Activated naive CD4-positive, alpha-beta T cell treated with anti-CD3 and anti-CD28 coated beads for 36 hours (primary cell): ENCODE data around the gene SSC5D. TPM values are rescaled to one million over a fixed set of nuclear protein-coding genes. Genes with fewer than 3 reads are reported as not detected.
"Not testable (repeated sequence)": the region's sequence is repeated elsewhere in the genome, so short reads cannot be mapped to it uniquely, and the experiment has no call there.

ENCODE experiments used
- CTCF ChIA-PET: fragments of 350-600 bp; sonication (Branson Sonifier 250); formaldehyde crosslinking; loops from one replicate; lab custom pipeline; 2021; ENCODE audit warnings: antibody characterized with exemption; lab: Charles Lee
- DNase-seq: peaks from one replicate; pipeline ENCODE4 v3.0.0-alpha.2; 2020
- H3K27ac Mint-ChIP-seq: one replicate; pipeline ENCODE4 v1.8.0; 2021; ENCODE audit warnings: mild to moderate bottlenecking, mixed read lengths
- H3K27me3 Mint-ChIP-seq: one replicate; pipeline ENCODE4 v1.8.0; 2021; ENCODE audit warnings: low read depth, mixed read lengths
- H3K36me3 Mint-ChIP-seq: one replicate; pipeline ENCODE4 v1.8.0; 2021; ENCODE audit warnings: low read depth, mixed read lengths
- H3K4me1 Mint-ChIP-seq: one replicate; pipeline ENCODE4 v1.8.0; 2021; ENCODE audit warnings: low read depth, mixed read lengths
- H3K4me3 Mint-ChIP-seq: one replicate; pipeline ENCODE4 v1.8.0; 2021; ENCODE audit warnings: mild to moderate bottlenecking, moderate library complexity, mixed read lengths
- H3K9me3 Mint-ChIP-seq: one replicate; pipeline ENCODE4 v1.8.0; 2021; ENCODE audit warnings: mixed read lengths
- intact Hi-C: fragments of 100-400 bp; cut with micrococcal nuclease; formaldehyde crosslinking; loops from one replicate; pipeline ENCODE4 v1.15.1; 2023
- total RNA-seq, 2 experiments: library from RNA; stranded (reverse); gene quantifications; one replicate each; pipeline ENCODE4 v1.2.3, GENCODE V29; 2021

Gene SSC5D
- total RNA-seq, 2 experiments from 2014 or later, result 0.25 to 0.48 TPM

GRCh38 chr19:55448175-55448490 lies 40.1 kb upstream of the SSC5D start:
- peaks cover 42% of the 10 kb centered on the region for H3K27me3 Mint-ChIP-seq
- H3K4me1 Mint-ChIP-seq, result peaks cover 11% of the 10 kb centered on the region
- H3K4me3 Mint-ChIP-seq, H3K27ac Mint-ChIP-seq, H3K9me3 Mint-ChIP-seq, intact Hi-C loops, H3K36me3 Mint-ChIP-seq, DNase-seq, CTCF ChIA-PET: not testable (repeated sequence)

DNA sequence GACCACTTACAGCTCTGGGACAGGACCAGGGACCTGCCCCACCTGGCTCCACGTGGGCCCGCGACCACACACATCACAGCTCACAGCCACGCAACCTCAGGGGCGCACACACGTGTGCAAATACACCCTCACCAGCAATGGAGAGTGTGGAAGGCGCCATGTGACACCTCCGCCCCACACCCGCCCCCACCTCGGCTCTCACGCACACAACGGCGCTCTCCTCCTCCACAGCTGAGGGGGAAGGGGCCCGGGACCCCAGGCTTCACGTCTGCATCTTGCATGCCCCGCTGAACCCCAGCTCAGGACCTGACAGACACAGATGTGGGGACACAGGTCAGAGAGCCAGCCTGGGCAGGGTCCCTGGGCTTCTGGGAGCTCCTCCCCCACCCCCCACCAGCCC lies 38.8 kb upstream of the SSC5D start:
- Mint-ChIP-seq H3K9me3 (no peaks in the 10 kb centered on the region), H3K27ac (no peak overlapping the region), H3K4me1 (peaks cover 12% of the 10 kb centered on the region), H3K36me3 (peaks cover 9% of the 10 kb centered on the region), H3K27me3 (peaks cover 39% of the 10 kb centered on the region), H3K4me3 (no peak overlapping the region)
- CTCF ChIA-PET, result no interaction called here
- no peak for DNase-seq
- intact Hi-C loops, result no loop called here

DNA sequence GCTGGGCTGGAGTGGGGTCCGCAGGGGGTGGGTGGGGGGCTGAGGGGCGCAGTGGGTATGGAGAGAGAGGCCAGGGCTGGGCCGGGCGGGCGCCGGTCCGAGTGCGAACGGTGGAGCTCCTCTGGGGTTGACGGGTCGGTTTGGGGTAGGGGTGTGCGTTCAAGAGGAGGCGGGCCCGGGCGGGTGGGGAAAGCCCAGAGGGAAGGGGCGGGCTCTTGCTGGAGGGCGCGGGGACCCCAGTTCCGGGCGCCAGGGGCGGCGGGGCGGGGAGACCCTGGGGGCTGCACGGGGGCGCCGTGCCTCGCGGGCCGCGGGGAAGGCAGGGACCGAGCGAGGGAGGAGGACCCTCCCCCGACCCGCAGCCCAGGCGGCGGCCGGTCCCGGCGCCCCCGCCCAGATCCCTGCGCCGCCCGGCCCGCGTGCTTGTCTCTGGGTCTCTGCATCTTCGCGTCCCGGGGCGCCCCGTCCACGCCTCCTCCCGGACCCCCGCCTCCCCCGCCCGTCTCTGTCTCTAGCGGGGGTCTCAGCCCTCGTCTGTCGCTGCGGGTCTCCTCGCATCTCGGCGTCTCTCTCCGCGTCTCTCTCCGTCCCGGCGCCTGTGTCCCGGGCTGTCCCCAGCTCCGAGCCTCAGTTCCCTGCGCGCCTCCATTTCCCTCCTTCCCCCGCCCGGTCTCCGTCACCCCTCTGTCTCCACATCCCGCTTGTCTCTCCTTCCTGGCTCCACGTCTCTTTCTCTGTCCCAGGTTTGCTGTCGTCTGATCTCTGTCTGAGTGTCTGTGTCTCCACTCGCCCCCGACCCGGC lies 36.9 kb upstream of the SSC5D start:
- intact Hi-C loops, result no loop called here
- Mint-ChIP-seq H3K27me3 (peaks cover 27% of the 10 kb centered on the region), H3K9me3 (no peaks in the 10 kb centered on the region), H3K4me3 (peak overlapping the region; percentile 39), H3K27ac (no peak overlapping the region), H3K4me1 (peaks cover 12% of the 10 kb centered on the region), H3K36me3 (peaks cover 15% of the 10 kb centered on the region)
- no peak for DNase-seq
- CTCF ChIA-PET, result interaction anchor here (0.7 kb wide), 1 partner anchor 247 kb away, joined by 3 read pairs; no protein-coding TSS in a partner anchor

DNA sequence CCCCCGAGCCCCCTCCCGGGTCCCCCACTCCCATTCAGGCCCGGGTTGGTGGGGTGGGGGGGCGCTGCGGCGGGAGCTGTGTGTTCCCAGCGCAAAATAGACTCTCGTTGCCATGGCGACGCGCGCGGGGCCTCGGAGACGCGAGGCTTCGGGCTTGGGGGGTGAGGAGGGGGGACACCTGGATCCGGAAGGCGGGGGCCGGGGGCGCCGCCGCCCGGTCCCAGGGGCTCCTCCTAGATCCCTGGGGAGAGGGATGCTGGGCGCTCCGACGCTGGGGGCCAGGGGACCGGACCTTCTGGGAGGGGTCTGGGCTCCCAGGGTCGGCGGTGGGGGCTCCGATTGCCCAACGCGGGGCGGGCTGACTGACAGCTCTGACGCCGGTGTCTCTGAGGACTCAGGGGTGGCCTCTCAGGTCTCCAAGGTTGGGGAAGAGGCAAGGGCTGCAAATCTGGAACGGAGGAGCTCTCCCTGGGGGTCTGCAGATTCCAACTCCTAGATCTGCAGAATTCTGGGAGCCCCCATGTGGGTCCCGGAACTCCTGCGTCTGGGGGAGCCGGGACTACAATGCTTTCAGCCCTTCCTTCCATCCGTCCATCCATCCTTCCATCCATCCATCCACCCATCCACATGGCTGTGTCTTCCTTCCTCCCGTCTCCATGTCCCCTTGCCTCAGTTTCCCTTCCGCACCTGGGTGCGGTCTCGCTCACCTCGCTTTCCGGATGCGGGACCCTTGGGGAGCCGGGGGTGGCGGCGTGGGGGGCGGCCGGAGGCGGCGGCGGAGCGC lies 36.1 kb upstream of the SSC5D start:
- H3K4me1 Mint-ChIP-seq, result peaks cover 12% of the 10 kb centered on the region
- no peak overlapping the region for H3K27ac Mint-ChIP-seq
- CTCF ChIA-PET, result interaction anchor here (0.7 to 2.2 kb wide), 2 partner anchors 15 to 247 kb away, joined by 3 to 7 read pairs; no protein-coding TSS in a partner anchor
- peaks cover 17% of the 10 kb centered on the region for H3K36me3 Mint-ChIP-seq
- no peak for DNase-seq
- H3K9me3 Mint-ChIP-seq, result no peaks in the 10 kb centered on the region
- peaks cover 27% of the 10 kb centered on the region for H3K27me3 Mint-ChIP-seq
- intact Hi-C loops, result no loop called here
- no peak overlapping the region for H3K4me3 Mint-ChIP-seq

- Mint-ChIP-seq H3K27me3 (peaks cover 27% of the 10 kb centered on the region), H3K27ac (no peak overlapping the region), H3K9me3 (no peaks in the 10 kb centered on the region), H3K36me3 (peaks cover 17% of the 10 kb centered on the region), H3K4me3 (no peak overlapping the region), H3K4me1 (peaks cover 12% of the 10 kb centered on the region)
- peak; percentile 23 for DNase-seq
- CTCF ChIA-PET, result interaction anchor here (1.1 to 2.2 kb wide), 5 partner anchors 15 to 312 kb away, joined by 3 to 7 read pairs (median 4); partner anchors contain the start of gene HSPBP1
- intact Hi-C loops, result no loop called here
Observed at GRCh38 chr19:55452749-55453346, 35.4 kb upstream of the SSC5D start.

- no peak for DNase-seq
- H3K36me3 Mint-ChIP-seq, result peaks cover 17% of the 10 kb centered on the region
- H3K27me3 Mint-ChIP-seq, result peaks cover 27% of the 10 kb centered on the region
- CTCF ChIA-PET, result interaction anchor here (0.7 to 2.2 kb wide), 8 partner anchors 14 to 313 kb away, joined by 3 to 7 read pairs (median 4); partner anchors contain the start of gene HSPBP1
- peaks cover 12% of the 10 kb centered on the region for H3K4me1 Mint-ChIP-seq
- H3K27ac Mint-ChIP-seq, result no peak overlapping the region
- intact Hi-C loops, result no loop called here
- H3K9me3 Mint-ChIP-seq, result no peaks in the 10 kb centered on the region
- H3K4me3 Mint-ChIP-seq, result peak overlapping the region; percentile 17
Observed at GRCh38 chr19:55453511-55454260, 34.5 kb upstream of the SSC5D start.

GRCh38 chr19:55454787-55455243 lies 33.4 kb upstream of the SSC5D start:
- intact Hi-C loops, result no loop called here
- Mint-ChIP-seq H3K9me3 (no peaks in the 10 kb centered on the region), H3K4me1 (peaks cover 13% of the 10 kb centered on the region), H3K4me3 (no peak overlapping the region), H3K27ac (no peak overlapping the region), H3K27me3 (peaks cover 26% of the 10 kb centered on the region), H3K36me3 (peaks cover 17% of the 10 kb centered on the region)
- CTCF ChIA-PET, result interaction anchor here (2.2 kb wide), 1 partner anchor 13 kb away, joined by 7 read pairs; no protein-coding TSS in a partner anchor
- DNase-seq, result peak; percentile 56

GRCh38 chr19:55455576-55456235 lies 32.5 kb upstream of the SSC5D start:
- Mint-ChIP-seq H3K4me1 (peaks cover 19% of the 10 kb centered on the region), H3K9me3 (no peaks in the 10 kb centered on the region), H3K36me3 (peaks cover 17% of the 10 kb centered on the region), H3K27ac (no peak overlapping the region), H3K27me3 (peaks cover 21% of the 10 kb centered on the region), H3K4me3 (no peak overlapping the region)
- intact Hi-C loops, result no loop called here
- no peak for DNase-seq
- CTCF ChIA-PET, result interaction anchor here (0.6 kb wide), 1 partner anchor 804 kb away, joined by 3 read pairs; no protein-coding TSS in a partner anchor

- Mint-ChIP-seq H3K4me1 (peaks cover 21% of the 10 kb centered on the region), H3K27ac (no peak overlapping the region), H3K4me3 (no peak overlapping the region), H3K9me3 (no peaks in the 10 kb centered on the region), H3K27me3 (peaks cover 17% of the 10 kb centered on the region), H3K36me3 (peaks cover 17% of the 10 kb centered on the region)
- no peak for DNase-seq
- intact Hi-C loops, result no loop called here
- CTCF ChIA-PET, result interaction anchor here (0.6 kb wide), 1 partner anchor 804 kb away, joined by 3 read pairs; no protein-coding TSS in a partner anchor
Observed at GRCh38 chr19:55456347-55456746, 31.9 kb upstream of the SSC5D start.

GRCh38 chr19:55457683-55458457 lies 30.4 kb upstream of the SSC5D start:
- peaks cover 24% of the 10 kb centered on the region for H3K4me1 Mint-ChIP-seq
- CTCF ChIA-PET, result no interaction called here
- intact Hi-C loops, result no loop called here
- peaks cover 17% of the 10 kb centered on the region for H3K36me3 Mint-ChIP-seq
- no peak for DNase-seq
- peaks cover 11% of the 10 kb centered on the region for H3K27me3 Mint-ChIP-seq
- no peak overlapping the region for H3K27ac Mint-ChIP-seq
- no peak overlapping the region for H3K4me3 Mint-ChIP-seq
- H3K9me3 Mint-ChIP-seq, result no peaks in the 10 kb centered on the region
